Mucosa of stomach (tissue), 1 donor: ENCODE data around the gene CAMK2B.

Experiments
- H3K27me3 ChIP-seq: one replicate; pipeline ENCODE4 v1.7.0; 2013; ENCODE audit warnings: mild to moderate bottlenecking, low read length; ENCODE audit not compliant: control insufficient read depth, insufficient read depth
- H3K36me3 ChIP-seq: one replicate; pipeline ENCODE4 v1.7.0; 2013; ENCODE audit warnings: low read length; ENCODE audit not compliant: control insufficient read depth, insufficient read depth
- H3K4me1 ChIP-seq: one replicate; pipeline ENCODE4 v1.7.0; 2013; ENCODE audit warnings: mild to moderate bottlenecking, low read length; ENCODE audit not compliant: control insufficient read depth, insufficient read depth
- H3K4me3 ChIP-seq: one replicate; pipeline ENCODE4 v1.7.0; 2013; ENCODE audit warnings: low read length
- H3K9ac ChIP-seq: one replicate; pipeline ENCODE4 v1.7.0; 2013; ENCODE audit warnings: mild to moderate bottlenecking, low read length, moderate library complexity
- H3K9me3 ChIP-seq: one replicate; pipeline ENCODE4 v1.7.0; 2013; ENCODE audit warnings: mild to moderate bottlenecking, low read length, moderate library complexity; ENCODE audit not compliant: control insufficient read depth
- donor health status: Pancreatic carcinoma.

Gene CAMK2B

DNA sequence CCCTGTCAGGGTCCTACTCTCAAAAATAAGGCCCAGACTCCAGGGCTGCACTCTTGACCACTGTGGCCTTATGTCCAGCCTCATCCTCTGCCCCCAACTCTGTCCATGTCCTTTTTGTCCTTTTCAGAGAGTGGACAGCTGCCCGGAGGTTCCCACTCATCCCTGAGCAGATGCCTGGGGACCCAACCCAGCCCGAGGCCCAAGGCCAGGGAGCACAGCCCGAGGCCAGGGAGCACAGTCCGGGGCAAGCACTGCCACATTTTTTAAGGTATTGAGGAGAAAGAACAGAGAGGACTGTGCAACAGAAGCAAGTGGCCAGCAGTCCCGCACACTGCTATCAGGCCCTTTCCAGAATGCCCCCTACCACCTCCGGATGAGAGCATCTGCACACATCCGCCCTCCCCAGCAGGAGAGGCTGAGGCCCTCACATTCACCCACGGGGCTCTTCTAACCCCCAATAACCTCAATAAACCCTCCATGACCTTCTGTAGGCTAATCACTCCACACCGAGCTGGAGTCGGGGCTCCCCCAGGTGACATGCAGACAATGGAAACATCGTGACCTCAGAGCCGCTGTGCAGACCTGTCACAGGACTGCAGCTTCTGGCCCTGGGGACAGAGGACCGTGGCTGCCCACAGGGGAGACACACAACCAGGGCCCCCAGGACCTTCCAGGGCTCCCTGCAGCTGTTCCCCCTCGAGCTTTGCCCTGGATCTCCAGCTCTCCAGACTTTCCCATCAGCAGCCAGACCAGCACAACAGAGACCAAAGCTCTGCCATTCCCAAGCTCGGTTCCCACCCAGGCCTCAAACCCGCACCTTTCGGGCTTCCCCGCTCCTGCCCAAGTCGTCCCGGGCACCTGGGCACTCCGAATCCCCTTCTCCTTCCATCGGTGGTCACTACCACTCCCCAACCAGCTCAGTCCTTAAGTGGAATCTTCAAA is 51.4 kb downstream of the CAMK2B start:
- no peaks in the 10 kb centered on the region for H3K9me3 ChIP-seq
- no peak overlapping the region for H3K4me3 ChIP-seq
- no peaks in the 10 kb centered on the region for H3K36me3 ChIP-seq
- H3K27me3 ChIP-seq, result peaks cover 3% of the 10 kb centered on the region
- H3K9ac ChIP-seq, result no peak overlapping the region
- H3K4me1 ChIP-seq, result no peaks in the 10 kb centered on the region

DNA sequence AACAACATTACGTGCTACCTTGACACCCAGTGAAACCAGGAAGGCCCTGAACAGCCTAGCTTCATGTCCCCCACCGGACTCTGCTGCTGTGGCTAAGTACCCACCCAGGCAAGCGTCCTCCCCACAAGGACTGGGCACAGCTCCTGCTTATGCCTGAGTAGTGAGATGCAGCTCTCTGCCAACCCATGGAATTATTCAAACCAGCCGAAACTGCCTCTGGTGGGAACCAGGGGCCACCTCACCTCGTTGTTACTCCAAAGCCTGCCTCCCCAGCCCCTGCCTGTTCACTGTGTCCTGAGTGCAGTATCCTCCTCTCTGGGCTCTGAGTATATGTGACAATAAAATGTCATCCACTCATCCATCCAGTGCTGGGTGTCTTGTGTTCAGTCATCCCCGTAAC is 52.4 kb downstream of the CAMK2B start:
- Histone ChIP-seq H3K9ac (no peak overlapping the region), H3K4me1 (no peaks in the 10 kb centered on the region), H3K27me3 (peaks cover 3% of the 10 kb centered on the region), H3K4me3 (no peak overlapping the region), H3K36me3 (no peaks in the 10 kb centered on the region), H3K9me3 (no peaks in the 10 kb centered on the region)

DNA sequence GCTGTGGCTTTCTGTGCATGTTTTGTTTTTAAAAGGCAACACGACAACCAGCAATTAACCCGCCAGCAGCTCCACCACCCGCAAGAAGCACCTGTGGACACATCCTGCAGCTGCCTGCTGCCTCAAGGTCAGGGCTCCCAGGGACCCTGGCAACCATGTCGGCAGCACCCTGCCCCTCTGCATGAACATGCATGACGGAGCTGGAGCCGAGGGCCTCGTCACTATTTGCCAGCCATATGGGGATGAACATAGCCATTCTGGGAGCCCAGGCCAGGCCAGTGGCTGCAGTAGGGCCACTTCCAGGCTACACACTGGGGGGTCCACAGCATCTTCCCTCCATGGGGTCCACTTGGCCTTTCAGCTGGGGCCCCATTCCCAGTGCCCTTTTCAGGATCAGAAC is 52.9 kb downstream of the CAMK2B start:
- no peaks in the 10 kb centered on the region for H3K9me3 ChIP-seq
- H3K36me3 ChIP-seq, result no peaks in the 10 kb centered on the region
- no peak overlapping the region for H3K9ac ChIP-seq
- H3K4me3 ChIP-seq, result no peak overlapping the region
- H3K27me3 ChIP-seq, result peaks cover 3% of the 10 kb centered on the region
- H3K4me1 ChIP-seq, result no peaks in the 10 kb centered on the region

DNA sequence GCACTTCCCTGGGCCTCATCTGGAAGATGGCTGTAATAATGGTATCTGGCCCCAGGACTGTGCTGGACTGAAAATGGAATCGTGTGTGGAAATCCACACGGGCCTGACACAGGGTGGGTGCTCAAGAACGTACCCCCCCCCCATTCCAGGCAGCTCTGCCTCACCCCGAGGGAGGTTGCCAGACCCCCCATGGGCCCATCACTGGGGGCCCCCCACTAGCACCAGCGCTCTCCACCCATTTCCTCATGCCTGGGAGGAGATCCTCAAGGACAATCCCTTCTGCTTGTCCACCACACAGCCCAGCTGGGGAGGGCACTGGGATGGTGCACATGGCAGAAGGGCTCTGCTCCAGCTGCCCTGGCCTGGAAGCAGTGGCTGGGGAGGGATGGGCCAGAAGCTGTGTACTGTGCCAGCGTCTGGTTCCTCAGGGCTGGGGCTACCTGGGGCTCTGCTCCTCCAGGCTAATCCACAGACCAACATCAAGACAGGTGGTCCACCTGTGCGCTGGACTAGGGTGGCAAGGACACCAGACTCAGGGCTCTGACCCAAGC is 55.4 kb downstream of the CAMK2B start:
- Histone ChIP-seq H3K36me3 (no peaks in the 10 kb centered on the region), H3K9me3 (no peaks in the 10 kb centered on the region), H3K9ac (no peak overlapping the region), H3K4me1 (no peaks in the 10 kb centered on the region), H3K4me3 (no peak overlapping the region), H3K27me3 (peaks cover 6% of the 10 kb centered on the region)

- H3K27me3 ChIP-seq, result peaks cover 12% of the 10 kb centered on the region
- H3K9me3 ChIP-seq, result no peaks in the 10 kb centered on the region
- no peaks in the 10 kb centered on the region for H3K4me1 ChIP-seq
- no peak overlapping the region for H3K9ac ChIP-seq
- H3K4me3 ChIP-seq, result no peak overlapping the region
- no peaks in the 10 kb centered on the region for H3K36me3 ChIP-seq
Measured at GRCh38 chr7:44269417-44269816, 56.0 kb downstream of the CAMK2B start.

DNA sequence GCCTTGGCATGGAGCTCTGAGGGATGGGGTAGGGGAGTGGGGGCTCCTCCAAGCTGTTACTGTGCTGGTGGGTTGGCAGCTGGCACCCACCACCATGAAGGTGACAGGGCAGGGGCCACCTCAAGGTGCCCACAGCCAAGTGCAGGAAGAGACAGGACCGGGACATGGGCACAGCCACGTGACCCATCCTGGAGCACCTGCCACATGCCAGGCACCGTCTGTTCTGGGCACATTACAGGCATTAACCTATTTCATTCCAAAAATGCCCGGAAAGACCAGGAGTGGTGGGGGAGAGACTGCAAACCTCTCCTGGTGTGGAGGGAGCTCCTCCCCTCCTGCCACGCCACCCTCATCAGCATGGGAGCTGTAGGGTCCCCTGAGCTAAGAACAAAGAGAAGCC is 56.7 kb downstream of the CAMK2B start:
- H3K4me3 ChIP-seq, result no peak overlapping the region
- H3K9ac ChIP-seq, result no peak overlapping the region
- no peaks in the 10 kb centered on the region for H3K4me1 ChIP-seq
- H3K9me3 ChIP-seq, result no peaks in the 10 kb centered on the region
- H3K27me3 ChIP-seq, result peaks cover 19% of the 10 kb centered on the region
- H3K36me3 ChIP-seq, result no peaks in the 10 kb centered on the region

DNA sequence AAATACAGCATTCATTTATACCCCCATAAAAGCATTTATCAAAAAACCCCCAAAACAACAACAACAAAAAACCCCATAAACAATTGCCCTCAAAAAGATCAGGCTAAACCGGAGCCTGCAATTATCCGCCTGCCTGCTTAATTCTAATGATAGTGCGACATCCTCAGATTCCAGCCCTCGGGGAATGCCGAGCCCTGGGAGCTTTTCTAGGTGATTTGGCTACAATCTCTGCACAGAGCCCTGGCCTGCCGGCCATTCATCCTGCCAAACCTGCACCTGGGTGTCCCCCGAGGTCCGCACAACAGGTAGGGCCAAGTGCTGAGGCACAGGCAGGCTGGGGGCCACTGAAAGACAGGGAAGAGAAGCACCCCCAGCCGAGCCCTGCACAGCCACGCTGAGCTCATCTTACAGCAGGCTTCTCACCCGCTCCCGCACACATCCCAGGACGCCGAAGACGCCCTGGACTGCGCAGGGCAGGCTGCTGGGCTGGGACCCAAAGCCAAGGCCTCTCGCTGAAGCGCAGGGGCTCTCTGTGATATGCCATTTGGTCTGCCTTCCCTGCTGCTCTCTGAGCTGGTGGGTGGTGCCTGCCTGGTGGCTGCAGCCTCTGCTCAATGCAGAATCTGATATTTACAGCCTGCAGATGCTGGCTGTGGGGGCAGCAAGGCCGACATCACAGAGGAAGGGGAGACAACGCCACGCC is 57.5 kb downstream of the CAMK2B start:
- Histone ChIP-seq H3K36me3 (no peaks in the 10 kb centered on the region), H3K9ac (no peak overlapping the region), H3K4me3 (no peak overlapping the region), H3K9me3 (no peaks in the 10 kb centered on the region), H3K27me3 (peaks cover 19% of the 10 kb centered on the region), H3K4me1 (no peaks in the 10 kb centered on the region)

GRCh38 chr7:44267178-44267577 is 58.2 kb downstream of the CAMK2B start:
- no peaks in the 10 kb centered on the region for H3K4me1 ChIP-seq

GRCh38 chr7:44266526-44266925 is 58.9 kb downstream of the CAMK2B start:
- Histone ChIP-seq H3K4me1 (no peaks in the 10 kb centered on the region), H3K27me3 (peaks cover 19% of the 10 kb centered on the region), H3K36me3 (no peaks in the 10 kb centered on the region), H3K4me3 (no peak overlapping the region), H3K9me3 (no peaks in the 10 kb centered on the region), H3K9ac (no peak overlapping the region)

More at GRCh38 chr7:44267178-44267577, 58.2 kb downstream of the CAMK2B start:
- Histone ChIP-seq H3K9me3 (no peaks in the 10 kb centered on the region), H3K9ac (no peak overlapping the region), H3K4me3 (no peak overlapping the region), H3K36me3 (no peaks in the 10 kb centered on the region), H3K27me3 (peaks cover 19% of the 10 kb centered on the region)

DNA sequence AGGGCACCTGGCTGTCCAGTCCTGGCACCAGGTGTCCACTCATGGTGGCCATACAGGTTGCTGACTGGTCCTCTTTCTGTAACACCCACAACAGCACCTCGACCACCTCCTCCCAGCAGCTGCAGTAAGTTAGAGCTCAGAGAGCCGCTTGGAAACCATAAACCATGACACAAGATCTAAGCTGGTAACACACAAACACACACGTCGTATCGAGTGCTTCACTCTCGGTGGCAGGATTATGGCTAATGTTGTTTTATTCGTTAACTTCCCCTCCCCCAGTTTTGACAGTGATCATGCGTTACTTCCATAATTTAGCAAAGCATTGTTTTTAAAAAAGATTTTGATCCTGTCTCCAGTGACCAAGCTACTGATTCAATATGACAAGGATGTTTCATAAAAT is 59.7 kb downstream of the CAMK2B start:
- Histone ChIP-seq H3K4me1 (no peaks in the 10 kb centered on the region), H3K27me3 (peaks cover 19% of the 10 kb centered on the region), H3K9me3 (no peaks in the 10 kb centered on the region), H3K4me3 (no peak overlapping the region), H3K9ac (no peak overlapping the region), H3K36me3 (no peaks in the 10 kb centered on the region)

- H3K27me3 ChIP-seq, result peaks cover 16% of the 10 kb centered on the region
- no peaks in the 10 kb centered on the region for H3K36me3 ChIP-seq
- peaks cover under 1% of the 10 kb centered on the region for H3K4me1 ChIP-seq
- H3K4me3 ChIP-seq, result no peak overlapping the region
- no peak overlapping the region for H3K9ac ChIP-seq
- no peaks in the 10 kb centered on the region for H3K9me3 ChIP-seq
Measured at GRCh38 chr7:44264221-44264931, 61.0 kb downstream of the CAMK2B start.
